ENCODE results near the gene APOD. TPM values are rescaled to one million over a fixed set of nuclear protein-coding genes. Genes with fewer than 3 reads are reported as not detected.
A peak's percentile ranks its signal among the peaks of the same experiment; 100 is the strongest.

Gene APOD
- total and polyA plus RNA-seq, 9 of the 15 experiments (the other 6 are each of a cell fraction or from before 2014, with no cell fraction given) = 0.18 to 0.50 (median 0.35) TPM; not detected in 1

GRCh38 chr3:195543500-195544229 is 40.1 kb downstream of the APOD start (continued):
- TF ChIP-seq FUS (optimal IDR thresholded peaks at IDR 0.05; ENCODE audit: low read depth, low read length) (no peak), SMAD2 (IDR thresholded peaks at IDR 0.05; ENCODE audit: low read depth, low read length) (no peak), PRDM10 (IDR thresholded peaks at IDR 0.05; ENCODE audit: partially characterized antibody) (peak; percentile 88), ZNF431 (CRISPR knock-in tag; IDR thresholded peaks at IDR 0.05) (no peak), SRF (CRISPR knock-in tag; IDR thresholded peaks at IDR 0.05) (0 out of 4 replicates have a peak, but pooled peaks of 1 of the 2 experiments have one; percentile 1), ZNF436 (CRISPR knock-in tag; IDR thresholded peaks at IDR 0.05) (no peak), OTX1 (CRISPR knock-in tag; IDR thresholded peaks at IDR 0.05) (no peak), TOE1 (IDR thresholded peaks at IDR 0.05; ENCODE audit: borderline replicate concordance) (0 out of 2 replicates have a peak, but pooled peaks have one; percentile 13), TOE1 (CRISPR knock-in tag; IDR thresholded peaks at IDR 0.05; ENCODE audit: borderline replicate concordance, low read depth) (no peak), THAP7 (CRISPR knock-in tag; IDR thresholded peaks at IDR 0.05) (no peak), NCOA6 (IDR thresholded peaks at IDR 0.05) (peak; percentile 91), KAT7 (CRISPR knock-in tag; IDR thresholded peaks at IDR 0.05; ENCODE audit: borderline replicate concordance) (no peak), SIRT6 (IDR thresholded peaks at IDR 0.05; ENCODE audit: low read depth, low read length) (no peak), ZNF589 (CRISPR knock-in tag; IDR thresholded peaks at IDR 0.05; ENCODE audit: low read depth) (0 out of 2 replicates have a peak, but pooled peaks have one; percentile 20), PRPF4 (IDR thresholded peaks at IDR 0.05; ENCODE audit: insufficient read depth, low read depth, low read length, poor library complexity, severe bottlenecking) (no peak)
- TF ChIP-seq, protein P1, sequence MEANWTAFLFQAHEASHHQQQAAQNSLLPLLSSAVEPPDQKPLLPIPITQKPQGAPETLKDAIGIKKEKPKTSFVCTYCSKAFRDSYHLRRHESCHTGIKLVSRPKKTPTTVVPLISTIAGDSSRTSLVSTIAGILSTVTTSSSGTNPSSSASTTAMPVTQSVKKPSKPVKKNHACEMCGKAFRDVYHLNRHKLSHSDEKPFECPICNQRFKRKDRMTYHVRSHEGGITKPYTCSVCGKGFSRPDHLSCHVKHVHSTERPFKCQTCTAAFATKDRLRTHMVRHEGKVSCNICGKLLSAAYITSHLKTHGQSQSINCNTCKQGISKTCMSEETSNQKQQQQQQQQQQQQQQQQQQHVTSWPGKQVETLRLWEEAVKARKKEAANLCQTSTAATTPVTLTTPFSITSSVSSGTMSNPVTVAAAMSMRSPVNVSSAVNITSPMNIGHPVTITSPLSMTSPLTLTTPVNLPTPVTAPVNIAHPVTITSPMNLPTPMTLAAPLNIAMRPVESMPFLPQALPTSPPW (CRISPR knock-in tag; IDR thresholded peaks at IDR 0.05) = peak; percentile 2; the same call in 1 of the 2 replicates
